ENCODE results near the gene RBM20.

DNA sequence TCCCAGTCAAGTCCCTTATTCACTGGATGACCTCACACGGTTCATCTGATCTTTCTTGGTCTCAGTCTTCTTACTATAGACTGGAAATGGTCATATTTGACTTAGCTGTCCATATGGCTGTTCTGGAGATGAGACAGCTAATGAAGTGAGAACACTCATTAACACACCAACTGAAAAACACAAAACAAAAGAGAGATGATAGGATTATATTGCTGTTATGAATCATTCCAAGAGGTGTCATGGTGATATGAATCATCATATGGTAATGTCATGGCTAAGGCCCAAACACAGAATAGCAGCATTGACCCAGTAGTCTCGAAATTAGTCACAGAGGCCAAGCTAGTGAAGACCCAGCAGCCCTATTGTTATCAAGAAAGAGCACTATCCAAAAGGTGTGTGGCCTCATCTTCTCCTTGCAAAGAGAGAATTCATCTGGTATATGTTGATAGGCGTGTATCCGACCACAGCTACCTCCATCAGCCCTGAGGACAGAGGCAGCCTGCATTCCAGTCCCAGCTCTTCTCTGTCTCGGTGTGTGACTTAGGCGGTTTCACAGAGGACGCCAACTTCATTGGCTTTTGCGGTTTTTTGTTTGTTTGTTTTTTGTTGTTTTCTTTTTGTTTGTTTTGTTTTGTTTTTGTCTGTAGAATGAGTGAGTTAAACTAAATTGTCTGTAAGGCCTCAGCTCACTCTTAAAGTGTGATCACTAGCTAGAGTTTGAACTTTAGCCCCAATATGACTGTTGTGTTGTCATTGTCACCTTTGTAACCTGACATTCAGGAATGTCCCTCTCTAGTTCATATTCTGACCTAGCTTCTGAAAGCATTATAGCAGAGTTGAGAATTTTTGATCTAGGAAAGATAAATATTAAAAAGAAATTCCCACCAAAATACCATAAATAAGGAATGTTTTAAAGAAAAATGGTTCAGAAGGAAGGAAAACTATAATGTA lies 130.2 kb downstream of the RBM20 start:
- TF ChIP-seq, protein P1, sequence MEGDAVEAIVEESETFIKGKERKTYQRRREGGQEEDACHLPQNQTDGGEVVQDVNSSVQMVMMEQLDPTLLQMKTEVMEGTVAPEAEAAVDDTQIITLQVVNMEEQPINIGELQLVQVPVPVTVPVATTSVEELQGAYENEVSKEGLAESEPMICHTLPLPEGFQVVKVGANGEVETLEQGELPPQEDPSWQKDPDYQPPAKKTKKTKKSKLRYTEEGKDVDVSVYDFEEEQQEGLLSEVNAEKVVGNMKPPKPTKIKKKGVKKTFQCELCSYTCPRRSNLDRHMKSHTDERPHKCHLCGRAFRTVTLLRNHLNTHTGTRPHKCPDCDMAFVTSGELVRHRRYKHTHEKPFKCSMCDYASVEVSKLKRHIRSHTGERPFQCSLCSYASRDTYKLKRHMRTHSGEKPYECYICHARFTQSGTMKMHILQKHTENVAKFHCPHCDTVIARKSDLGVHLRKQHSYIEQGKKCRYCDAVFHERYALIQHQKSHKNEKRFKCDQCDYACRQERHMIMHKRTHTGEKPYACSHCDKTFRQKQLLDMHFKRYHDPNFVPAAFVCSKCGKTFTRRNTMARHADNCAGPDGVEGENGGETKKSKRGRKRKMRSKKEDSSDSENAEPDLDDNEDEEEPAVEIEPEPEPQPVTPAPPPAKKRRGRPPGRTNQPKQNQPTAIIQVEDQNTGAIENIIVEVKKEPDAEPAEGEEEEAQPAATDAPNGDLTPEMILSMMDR (optimal IDR thresholded peaks at IDR 0.05 in 1 of 3, IDR thresholded peaks at IDR 0.05 in 1 of 3, conservative IDR thresholded peaks at IDR 0.05 in 1 of 3; ENCODE audit: extremely low read depth in 1 of 3, insufficient read depth in 2 of 3, low read length in 3 of 3): no peak
- no peak for TF ChIP-seq EZH2 (IDR thresholded peaks at IDR 0.05; ENCODE audit: low read length)

Measured in keratinocyte (primary cell).